ENCODE measurements around the gene FHIT. TPM values are rescaled to one million over a fixed set of nuclear protein-coding genes. Genes with fewer than 3 reads are reported as not detected.

The FHIT gene
- polyA plus RNA-seq, 1 experiment = 0.11 TPM

- Histone ChIP-seq H3K36me3 (ENCODE audit: control insufficient read depth, insufficient read depth, low read length) (no peaks in the 10 kb centered on the region), H3K4me3 (ENCODE audit: low read depth, low read length) (no peak overlapping the region), H3K27me3 (ENCODE audit: control insufficient read depth, insufficient read depth, low read length) (no peaks in the 10 kb centered on the region)
- no peak for DNase-seq (ENCODE audit: low read depth)
- ChIA-PET POLR2A (no interaction called here), CTCF (no interaction called here)
- TF ChIP-seq CTCF (IDR thresholded peaks at IDR 0.05; ENCODE audit: insufficient read depth, low read depth, low read length) = no peak
These were observed 1518.0 kb downstream of the FHIT start for GRCh38 chr3:59733041-59733809.

GRCh38 chr3:59731943-59732342 lies 1519.3 kb downstream of the FHIT start:
- CTCF ChIA-PET = no interaction called here
- DNase-seq (ENCODE audit: low read depth) = no peak

GRCh38 chr3:59730591-59730990 lies 1520.7 kb downstream of the FHIT start:
- POLR2A ChIA-PET = no interaction called here
- Histone ChIP-seq H3K4me3 (ENCODE audit: low read depth, low read length) (no peak overlapping the region), H3K27me3 (ENCODE audit: control insufficient read depth, insufficient read depth, low read length) (no peaks in the 10 kb centered on the region), H3K36me3 (ENCODE audit: control insufficient read depth, insufficient read depth, low read length) (no peaks in the 10 kb centered on the region)
- TF ChIP-seq CTCF (IDR thresholded peaks at IDR 0.05; ENCODE audit: insufficient read depth, low read depth, low read length) = no peak
- CTCF ChIA-PET = no interaction called here
- DNase-seq (ENCODE audit: low read depth) = no peak

More at GRCh38 chr3:59731943-59732342, 1519.3 kb downstream of the FHIT start:
- POLR2A ChIA-PET = no interaction called here
- H3K27me3 ChIP-seq (ENCODE audit: control insufficient read depth, insufficient read depth, low read length) = no peaks in the 10 kb centered on the region
- TF ChIP-seq CTCF (IDR thresholded peaks at IDR 0.05; ENCODE audit: insufficient read depth, low read depth, low read length) = no peak
- no peaks in the 10 kb centered on the region for H3K36me3 ChIP-seq (ENCODE audit: control insufficient read depth, insufficient read depth, low read length)
- no peak overlapping the region for H3K4me3 ChIP-seq (ENCODE audit: low read depth, low read length)

GRCh38 chr3:59728587-59728908 lies 1522.7 kb downstream of the FHIT start:
- no peak for TF ChIP-seq CTCF (IDR thresholded peaks at IDR 0.05; ENCODE audit: insufficient read depth, low read depth, low read length)
- no peak overlapping the region for H3K4me3 ChIP-seq (ENCODE audit: low read depth, low read length)
- POLR2A ChIA-PET = no interaction called here
- H3K36me3 ChIP-seq (ENCODE audit: control insufficient read depth, insufficient read depth, low read length) = no peaks in the 10 kb centered on the region
- no peak for DNase-seq (ENCODE audit: low read depth)
- no peaks in the 10 kb centered on the region for H3K27me3 ChIP-seq (ENCODE audit: control insufficient read depth, insufficient read depth, low read length)
- CTCF ChIA-PET = no interaction called here

- CTCF ChIA-PET = no interaction called here
- Histone ChIP-seq H3K36me3 (ENCODE audit: control insufficient read depth, insufficient read depth, low read length) (no peaks in the 10 kb centered on the region), H3K4me3 (ENCODE audit: low read depth, low read length) (no peak overlapping the region), H3K27me3 (ENCODE audit: control insufficient read depth, insufficient read depth, low read length) (no peaks in the 10 kb centered on the region)
- POLR2A ChIA-PET = no interaction called here
- no peak for DNase-seq (ENCODE audit: low read depth)
- no peak for TF ChIP-seq CTCF (IDR thresholded peaks at IDR 0.05; ENCODE audit: insufficient read depth, low read depth, low read length)
These were observed 1523.2 kb downstream of the FHIT start for GRCh38 chr3:59727902-59728586.

All from BJ (cell line).